Upper lobe of left lung (tissue), 4 donors: ENCODE results near the gene SLC38A2.

Source experiments
- POLR2A ChIP-seq, 4 donors: fragments of 450-650 bp; IDR thresholded peaks; one replicate each; pipeline ENCODE4 v1.5.1; 2016 to 2017; ENCODE audit warnings: antibody characterized with exemption in 4 of 4, mild to moderate bottlenecking in 2 of 4
- TF ChIP-seq, protein P1 (sequence below), 6 experiments: fragments of 450-650 bp in 4 of 6; fragments of 200-600 bp in 2 of 6; sonication (generic) in 2 of 6; IDR thresholded peaks; one replicate each; pipeline ENCODE4 v1.5.1; 2016 to 2019; ENCODE audit warnings: antibody characterized with exemption in 6 of 6

DNA sequence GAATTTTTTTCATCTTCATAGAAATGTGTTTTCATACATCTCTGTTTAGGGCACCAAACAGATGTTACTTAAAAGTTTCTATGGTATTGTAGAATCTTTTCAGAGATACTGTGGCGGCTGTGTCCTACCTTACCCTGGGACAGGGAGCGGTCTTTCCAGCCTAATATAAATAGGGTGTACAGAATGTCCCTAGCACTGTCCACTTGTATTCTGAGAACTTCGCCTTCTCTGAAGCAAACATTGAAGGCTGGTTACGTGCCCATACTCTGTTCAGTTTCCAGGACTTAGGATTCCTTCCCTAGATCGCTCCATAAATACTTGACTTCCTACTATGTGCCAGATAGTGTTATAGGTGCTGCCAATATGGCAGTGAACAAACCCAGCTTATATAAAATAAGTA, 24.3 kb upstream of the SLC38A2 start:
- no peak for TF ChIP-seq POLR2A (IDR thresholded peaks at IDR 0.05)
- TF ChIP-seq, protein P1, sequence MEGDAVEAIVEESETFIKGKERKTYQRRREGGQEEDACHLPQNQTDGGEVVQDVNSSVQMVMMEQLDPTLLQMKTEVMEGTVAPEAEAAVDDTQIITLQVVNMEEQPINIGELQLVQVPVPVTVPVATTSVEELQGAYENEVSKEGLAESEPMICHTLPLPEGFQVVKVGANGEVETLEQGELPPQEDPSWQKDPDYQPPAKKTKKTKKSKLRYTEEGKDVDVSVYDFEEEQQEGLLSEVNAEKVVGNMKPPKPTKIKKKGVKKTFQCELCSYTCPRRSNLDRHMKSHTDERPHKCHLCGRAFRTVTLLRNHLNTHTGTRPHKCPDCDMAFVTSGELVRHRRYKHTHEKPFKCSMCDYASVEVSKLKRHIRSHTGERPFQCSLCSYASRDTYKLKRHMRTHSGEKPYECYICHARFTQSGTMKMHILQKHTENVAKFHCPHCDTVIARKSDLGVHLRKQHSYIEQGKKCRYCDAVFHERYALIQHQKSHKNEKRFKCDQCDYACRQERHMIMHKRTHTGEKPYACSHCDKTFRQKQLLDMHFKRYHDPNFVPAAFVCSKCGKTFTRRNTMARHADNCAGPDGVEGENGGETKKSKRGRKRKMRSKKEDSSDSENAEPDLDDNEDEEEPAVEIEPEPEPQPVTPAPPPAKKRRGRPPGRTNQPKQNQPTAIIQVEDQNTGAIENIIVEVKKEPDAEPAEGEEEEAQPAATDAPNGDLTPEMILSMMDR (IDR thresholded peaks at IDR 0.05): no peak
